Myocyte (in vitro differentiated cells): ENCODE measurements around the gene KDM3A. TPM values are rescaled to one million over a fixed set of nuclear protein-coding genes. Genes with fewer than 3 reads are reported as not detected.
A peak's percentile ranks its signal among the peaks of the same experiment; 100 is the strongest.

Experiments
- DNase-seq: peaks from one replicate; pipeline ENCODE4 v3.0.0-alpha.2; 2012; ENCODE audit warnings: low read depth
- polyA plus RNA-seq: library from polyadenylated mRNA; unstranded; fragments of >200 nt; gene quantifications from one replicate; pipeline ENCODE4 v1.2.1, GENCODE V29; 2012; ENCODE audit warnings: missing spikeins
- total RNA-seq: library from RNA; depleted of rRNA; stranded (reverse); fragments of >200 nt; gene quantifications from 2 replicates; pipeline ENCODE4 v1.2.3, GENCODE V29; 2014

The KDM3A gene, protein sequence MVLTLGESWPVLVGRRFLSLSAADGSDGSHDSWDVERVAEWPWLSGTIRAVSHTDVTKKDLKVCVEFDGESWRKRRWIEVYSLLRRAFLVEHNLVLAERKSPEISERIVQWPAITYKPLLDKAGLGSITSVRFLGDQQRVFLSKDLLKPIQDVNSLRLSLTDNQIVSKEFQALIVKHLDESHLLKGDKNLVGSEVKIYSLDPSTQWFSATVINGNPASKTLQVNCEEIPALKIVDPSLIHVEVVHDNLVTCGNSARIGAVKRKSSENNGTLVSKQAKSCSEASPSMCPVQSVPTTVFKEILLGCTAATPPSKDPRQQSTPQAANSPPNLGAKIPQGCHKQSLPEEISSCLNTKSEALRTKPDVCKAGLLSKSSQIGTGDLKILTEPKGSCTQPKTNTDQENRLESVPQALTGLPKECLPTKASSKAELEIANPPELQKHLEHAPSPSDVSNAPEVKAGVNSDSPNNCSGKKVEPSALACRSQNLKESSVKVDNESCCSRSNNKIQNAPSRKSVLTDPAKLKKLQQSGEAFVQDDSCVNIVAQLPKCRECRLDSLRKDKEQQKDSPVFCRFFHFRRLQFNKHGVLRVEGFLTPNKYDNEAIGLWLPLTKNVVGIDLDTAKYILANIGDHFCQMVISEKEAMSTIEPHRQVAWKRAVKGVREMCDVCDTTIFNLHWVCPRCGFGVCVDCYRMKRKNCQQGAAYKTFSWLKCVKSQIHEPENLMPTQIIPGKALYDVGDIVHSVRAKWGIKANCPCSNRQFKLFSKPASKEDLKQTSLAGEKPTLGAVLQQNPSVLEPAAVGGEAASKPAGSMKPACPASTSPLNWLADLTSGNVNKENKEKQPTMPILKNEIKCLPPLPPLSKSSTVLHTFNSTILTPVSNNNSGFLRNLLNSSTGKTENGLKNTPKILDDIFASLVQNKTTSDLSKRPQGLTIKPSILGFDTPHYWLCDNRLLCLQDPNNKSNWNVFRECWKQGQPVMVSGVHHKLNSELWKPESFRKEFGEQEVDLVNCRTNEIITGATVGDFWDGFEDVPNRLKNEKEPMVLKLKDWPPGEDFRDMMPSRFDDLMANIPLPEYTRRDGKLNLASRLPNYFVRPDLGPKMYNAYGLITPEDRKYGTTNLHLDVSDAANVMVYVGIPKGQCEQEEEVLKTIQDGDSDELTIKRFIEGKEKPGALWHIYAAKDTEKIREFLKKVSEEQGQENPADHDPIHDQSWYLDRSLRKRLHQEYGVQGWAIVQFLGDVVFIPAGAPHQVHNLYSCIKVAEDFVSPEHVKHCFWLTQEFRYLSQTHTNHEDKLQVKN (N-terminal part only)
- 25.2 and 26.1 TPM in 2 replicates for total RNA-seq
- 18.2 TPM for polyA plus RNA-seq

DNA sequence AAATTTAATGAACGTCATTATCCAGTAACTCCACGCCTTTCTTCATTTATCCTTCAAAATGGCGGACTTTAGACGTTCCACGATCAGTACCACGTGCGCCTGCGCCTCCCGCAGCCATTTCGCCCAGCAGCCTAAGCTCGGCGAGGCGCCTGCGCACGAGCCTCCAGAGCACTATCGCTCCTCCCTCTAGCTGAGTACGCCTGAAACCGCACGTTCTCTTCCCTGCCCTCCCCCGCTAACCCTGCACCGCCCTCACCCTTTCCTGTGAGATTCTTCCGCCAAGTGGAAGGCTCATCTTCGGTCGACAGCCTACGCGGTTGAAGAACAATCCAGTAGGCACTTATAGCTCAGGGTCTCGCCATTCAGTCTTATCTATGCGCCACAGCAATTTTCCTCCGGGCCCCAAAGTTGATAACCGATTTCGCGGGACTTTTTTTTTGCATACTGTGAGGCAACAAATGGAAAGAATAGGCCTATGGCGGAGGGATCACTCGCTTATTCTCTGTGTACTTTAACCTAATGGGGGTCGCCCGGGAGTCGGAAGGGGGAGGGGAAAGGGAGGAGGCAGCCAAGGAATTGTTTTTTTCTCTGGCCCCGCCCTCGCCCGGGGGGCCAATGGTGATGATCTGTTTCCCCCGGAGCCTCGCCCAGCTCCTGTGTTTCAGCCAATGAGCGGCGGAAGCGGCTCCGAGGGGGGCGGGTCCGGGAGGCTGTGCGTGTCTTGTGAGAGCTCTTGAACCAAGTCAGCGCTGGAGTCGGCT lies at the start of gene KDM3A:
TSS of gene KDM3A (plus strand) at position 741 of the 761 bp plus-strand sequence. CDS start 677 bp downstream, outside the sequence.
- peak; percentile 100 for DNase-seq

DNA sequence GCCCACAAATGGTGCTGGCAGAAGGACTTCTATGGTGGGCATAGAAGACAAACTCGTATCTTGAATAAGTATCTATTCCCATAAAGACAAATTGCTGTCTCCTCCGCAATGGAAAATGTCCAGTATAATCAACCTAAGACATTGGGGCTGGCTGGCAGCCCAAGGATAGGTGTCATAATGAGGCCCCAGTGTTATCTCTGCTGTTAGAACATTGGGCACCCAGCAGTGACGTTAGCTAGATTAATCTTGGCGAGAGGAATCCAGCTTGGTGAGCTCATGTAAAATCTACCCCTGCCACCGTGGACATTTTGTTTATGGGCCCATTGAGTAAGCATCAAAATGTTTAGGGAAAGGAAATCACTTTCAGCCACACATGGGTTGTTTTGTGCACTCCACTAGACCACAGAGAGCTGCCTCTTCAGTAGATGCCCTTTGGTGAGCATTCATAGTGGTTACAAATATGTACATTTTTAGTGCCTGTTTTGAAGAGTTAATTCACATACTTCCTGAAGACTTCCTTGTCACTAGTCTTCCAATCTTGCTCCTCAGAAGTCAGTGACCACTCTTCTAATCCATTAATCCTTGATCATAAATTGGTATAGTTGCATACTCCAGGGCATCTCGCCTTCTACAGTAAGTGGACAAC lies 48.2 kb upstream of the KDM3A start:
- DNase-seq, result no peak

DNA sequence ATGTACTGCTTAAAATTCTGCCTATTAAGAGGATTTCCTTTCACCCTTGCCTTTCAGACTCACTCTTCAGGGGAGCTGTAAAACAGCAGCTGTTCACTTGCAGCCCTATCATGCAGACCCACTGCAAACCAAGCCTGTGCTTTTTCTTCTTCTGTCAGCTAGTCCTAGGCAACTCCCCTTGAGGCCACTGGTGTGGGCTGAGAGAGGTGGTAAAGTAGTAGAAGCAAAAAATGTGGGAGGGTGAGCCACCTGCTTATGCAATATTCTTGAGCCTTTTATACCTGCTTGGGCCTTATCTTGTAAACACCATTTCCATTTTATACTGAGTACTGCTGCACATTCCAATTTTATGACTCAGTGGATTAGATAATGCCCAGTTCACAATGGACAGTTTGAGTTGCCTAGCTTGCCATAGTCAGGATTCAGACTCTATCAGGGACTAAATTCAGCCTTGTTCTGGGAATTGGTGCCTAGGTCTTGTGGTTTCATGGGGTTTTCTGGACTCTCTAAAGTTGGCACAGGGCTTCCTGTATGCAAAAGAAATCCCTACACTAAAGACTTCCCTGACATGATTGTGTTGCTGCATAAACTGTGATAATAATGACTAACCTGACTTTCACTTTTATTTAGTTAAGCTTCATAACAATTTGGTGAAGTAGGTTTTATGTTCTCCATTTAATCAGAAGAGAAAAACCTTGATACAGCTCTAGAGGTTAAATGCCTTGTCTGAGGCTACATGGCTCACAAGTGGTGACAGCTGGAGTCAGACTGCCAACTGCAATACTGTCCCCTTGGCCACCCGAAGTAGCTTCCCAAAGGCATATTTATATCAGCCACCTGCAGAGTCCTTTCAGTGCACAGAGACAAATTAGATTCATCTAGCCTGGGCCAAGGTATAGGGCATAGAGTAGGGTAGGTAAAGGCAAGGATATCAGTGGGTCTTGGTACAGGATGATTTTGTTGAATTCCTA lies 47.4 kb upstream of the KDM3A start:
- peak; percentile 85 for DNase-seq

DNA sequence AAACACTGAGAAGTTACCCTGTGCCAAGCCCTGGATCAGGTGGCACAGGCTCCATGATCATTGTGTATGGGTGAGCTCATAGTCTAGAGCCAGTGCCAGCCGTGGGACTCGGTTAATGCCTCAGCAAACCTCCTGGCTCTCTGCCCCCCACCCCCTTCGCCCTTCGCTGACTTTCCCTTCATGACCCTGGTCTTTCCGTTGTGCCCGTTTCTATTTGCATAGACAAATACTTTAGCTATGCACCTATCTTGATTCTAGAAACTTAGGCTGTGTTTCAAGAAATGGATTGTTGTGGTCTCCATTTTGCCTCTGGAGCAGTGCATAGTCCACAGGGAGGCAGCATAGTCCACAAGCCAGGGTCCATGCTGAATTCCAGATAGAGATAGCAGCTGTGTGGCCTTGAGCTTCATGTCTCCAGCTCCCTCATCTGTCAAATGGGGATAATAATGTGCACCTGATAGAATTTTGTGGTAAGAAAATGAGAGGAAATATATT lies 44.8 kb upstream of the KDM3A start:
- DNase-seq, result peak; percentile 85

DNA sequence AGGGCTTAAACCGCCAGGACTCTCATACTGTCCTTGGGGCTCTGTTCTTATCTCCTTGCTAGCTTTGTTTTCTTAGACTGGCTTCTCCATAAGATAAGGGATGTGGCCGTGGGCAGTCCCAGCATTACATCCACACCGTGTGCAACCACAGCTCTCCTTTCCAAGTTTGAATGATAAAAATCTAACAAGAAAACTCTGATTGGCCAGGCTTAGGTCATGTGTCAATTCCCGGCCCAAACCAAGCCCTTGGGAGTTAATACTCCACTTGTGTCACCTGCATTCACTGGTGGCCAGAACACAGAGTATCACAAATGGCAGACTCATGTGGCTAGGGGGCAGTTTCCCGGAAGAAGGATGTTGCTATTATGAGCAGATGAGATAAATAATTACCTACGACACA lies 43.2 kb upstream of the KDM3A start:
- peak; percentile 85 for DNase-seq

DNA sequence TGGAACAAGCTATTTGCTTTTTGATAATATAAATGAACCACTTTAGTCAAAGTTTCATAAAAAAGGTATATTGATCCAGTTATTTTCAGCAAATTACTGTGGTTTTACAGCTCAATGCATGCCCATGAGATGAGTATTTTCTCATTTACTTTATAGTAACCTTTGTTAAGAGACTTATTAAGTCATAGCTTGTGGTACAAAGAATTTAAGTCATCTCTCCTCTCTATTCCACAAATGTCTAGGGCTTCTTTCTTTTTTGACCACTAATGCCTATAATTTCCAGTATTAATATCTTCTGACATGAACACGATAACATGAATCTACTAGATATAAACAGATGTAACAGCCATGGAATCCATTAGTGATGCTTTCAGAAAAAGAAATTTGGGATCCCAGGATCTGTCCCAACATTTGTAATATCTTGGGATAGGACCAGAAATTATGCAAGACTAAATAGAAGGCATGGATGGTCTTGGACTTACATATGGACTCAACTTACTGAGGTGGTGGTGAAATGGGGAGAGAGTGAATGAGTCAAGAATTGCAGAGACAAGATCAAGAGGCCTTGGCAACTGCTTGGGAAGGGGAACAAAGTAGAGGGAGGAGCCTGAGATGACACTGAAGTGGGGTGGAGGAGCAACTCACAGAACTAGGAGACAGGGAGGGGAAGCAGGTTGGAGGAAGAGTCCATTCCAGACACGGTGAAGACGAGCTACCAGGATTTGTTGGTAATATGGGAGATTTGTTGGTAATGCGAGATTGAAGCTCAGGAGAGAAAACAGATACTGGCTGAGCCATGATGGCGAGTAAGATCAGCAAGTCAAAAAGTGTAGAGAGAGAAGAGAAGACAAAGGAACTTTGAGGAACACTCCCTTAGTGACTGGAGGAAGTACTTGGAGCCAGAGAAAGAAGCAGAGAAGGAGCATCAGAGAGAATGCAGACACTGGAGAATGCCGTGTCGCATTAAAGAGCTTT lies 42.4 kb upstream of the KDM3A start:
- DNase-seq, result peak; percentile 40

DNA sequence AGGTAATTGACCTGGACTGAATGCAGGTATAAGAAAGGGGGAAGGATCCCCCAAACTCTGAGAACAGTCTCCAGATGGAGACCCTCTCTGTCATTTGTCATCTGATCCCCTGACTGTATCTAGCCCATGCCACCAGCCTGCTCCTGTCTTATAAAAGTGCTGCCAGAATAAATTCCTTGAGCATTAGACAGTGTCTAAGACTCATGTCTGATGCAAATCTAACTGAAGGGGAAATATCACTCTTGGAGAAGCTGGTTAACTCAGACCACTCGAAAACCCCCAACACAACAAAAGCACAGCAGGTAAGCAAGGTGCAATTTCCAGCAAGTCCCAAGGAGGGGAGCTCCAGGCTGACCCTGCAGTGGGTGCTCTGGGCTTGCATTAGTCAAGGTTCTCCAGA lies 40.9 kb upstream of the KDM3A start:
- DNase-seq, result peak; percentile 29

DNA sequence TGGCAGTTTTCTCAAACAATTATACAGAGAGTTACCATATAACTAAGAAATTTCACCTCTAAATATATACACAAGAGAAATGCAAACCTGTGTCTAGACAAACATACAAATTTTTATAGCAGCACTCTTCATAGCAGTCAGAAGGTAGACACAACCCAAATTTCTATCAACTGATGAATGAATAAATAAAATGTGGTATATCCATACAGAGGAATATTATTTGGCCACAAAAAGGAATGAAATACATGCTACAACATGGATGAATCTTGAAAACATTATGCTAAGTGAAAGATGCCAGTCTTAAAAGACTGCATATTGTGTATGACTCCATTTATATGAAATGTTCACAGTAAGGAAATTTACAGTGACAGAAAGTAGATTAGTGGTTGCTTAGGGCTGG lies 30.6 kb upstream of the KDM3A start:
- no peak for DNase-seq

DNA sequence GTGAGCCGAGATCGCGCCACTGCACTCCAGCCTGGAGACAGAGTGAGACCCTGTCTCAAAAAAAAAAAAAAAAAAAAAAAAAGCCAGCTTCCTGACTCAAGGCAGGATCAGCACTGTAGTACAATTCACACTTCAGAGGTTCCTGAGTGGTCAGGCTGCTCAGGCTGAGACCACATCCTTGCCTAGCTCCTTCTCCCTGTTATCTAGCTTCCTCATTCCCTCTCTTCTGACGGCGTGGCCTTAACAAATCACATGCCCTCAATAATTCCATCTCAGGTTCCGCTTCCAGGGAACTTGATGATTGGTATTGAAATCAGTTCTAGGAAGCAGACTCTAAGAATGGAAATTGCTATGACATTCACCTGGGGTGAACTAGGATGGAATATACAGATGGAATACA lies 29.8 kb upstream of the KDM3A start:
- no peak for DNase-seq

DNA sequence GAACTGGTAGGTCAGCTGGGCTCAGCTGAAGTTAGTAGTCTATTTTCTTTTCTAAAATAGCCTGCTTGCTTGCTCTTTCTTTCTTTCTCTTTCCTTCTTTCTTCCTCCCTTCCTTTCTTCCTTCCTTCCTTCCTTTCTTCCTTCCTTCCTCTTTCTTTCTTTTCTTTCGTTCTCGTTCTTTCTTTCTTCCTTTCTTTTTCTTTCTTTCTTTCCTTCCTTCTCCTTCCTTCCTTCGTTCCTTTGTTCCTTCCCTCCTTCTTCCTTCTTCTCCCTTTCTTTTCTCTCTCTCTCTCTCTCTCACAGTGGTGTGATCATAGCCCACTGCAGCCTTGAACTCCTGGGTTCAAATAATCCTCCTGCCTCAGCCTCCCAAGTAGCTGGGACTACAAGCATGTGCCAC lies 29.2 kb upstream of the KDM3A start:
- DNase-seq, result no peak

DNA sequence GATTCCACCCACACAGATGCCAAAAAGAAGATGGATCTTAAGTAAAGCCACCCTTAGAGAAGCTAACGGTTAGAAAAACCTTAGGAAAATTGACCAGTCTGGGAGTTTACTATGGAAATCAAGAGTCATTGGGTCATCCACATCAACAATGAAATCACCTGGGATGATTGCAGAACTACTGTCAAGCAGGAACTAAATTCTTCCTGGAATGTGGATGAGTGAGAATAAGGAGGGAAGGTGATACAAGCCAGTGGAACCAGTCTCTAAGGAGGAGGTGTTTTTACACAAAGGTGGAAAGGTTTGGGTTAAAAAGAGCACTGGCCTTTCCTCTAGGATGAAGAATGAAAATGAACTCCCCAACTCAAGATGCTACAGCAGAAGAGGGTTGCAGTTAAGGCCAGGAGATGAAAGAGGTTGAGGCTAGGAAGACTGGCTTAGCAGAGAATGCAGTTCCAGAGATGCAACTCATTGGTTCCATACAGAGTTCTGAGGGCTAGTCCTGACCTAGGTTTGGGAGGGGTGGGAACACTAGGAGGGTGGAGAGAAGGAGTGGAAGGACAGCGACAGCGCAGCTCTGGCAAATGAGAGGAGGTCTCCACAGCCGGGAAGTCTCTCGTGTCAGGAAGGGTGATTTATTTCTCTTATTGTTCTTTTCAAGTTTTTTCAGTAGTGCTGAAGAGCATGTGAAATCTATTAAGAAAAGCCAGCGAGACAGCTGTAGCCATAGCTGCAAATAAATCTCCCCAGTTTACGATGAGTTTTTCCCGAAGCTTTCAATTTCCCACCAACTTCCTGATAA lies 27.7 kb upstream of the KDM3A start:
- peak; percentile 59 for DNase-seq

DNA sequence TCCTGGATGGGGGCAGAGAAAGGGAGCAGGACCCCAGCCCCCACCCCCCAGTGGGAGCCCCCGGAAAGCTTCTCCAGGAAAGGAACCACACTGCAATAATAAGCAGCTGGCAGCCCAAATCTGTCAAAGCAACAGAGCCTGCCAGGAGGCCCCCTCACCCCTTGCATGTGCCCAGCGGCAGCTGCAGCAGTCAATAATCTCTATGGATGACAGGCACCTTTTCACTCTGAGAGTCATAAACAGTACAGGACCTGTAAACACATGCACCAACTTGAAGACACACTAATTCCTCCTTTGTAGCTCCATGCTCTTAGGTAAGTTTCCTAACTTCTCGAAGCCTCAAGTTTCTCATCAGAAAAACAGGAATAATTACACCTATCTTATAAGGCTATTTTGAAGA lies 26.2 kb upstream of the KDM3A start:
- peak; percentile 84 for DNase-seq

DNA sequence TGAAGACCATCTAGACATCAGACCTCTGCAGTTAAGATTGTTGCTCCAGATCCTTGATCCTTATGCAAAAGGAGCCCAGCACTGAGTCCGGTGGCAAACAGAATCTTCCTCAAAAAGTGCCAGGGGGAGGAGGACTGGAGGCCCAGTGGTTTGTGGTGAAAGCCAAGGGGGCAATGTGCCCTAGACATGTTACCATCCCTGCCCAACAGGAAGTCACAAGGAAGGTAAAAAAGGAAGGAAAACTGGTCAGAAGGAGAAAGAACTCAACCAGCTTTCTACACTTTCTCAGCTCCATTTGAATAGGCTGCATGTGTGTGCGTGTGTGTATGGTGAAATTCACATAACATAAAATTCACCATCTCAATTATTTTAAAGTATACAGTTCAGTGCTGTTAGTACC lies 25.0 kb upstream of the KDM3A start:
- no peak for DNase-seq

DNA sequence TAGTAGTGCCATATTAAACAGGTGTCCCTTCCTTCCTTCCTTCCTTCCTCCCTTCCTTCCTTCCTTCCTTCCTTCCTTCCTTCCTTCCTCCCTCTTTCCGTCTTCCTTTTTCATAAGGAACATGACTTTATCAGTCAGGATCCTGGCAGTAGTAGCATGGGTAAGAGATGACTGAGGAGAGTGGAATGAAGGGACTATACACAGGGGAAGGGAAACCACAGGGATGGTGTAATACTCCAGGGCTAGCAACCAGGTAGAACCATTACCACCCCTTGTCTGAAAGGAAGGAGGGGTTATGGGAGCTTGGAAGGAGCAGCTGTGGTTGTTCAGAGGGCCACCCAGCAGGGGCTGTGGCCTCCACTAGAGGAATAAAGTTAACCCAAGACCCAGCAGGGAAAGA lies 23.2 kb upstream of the KDM3A start:
- DNase-seq, result peak; percentile 68

DNA sequence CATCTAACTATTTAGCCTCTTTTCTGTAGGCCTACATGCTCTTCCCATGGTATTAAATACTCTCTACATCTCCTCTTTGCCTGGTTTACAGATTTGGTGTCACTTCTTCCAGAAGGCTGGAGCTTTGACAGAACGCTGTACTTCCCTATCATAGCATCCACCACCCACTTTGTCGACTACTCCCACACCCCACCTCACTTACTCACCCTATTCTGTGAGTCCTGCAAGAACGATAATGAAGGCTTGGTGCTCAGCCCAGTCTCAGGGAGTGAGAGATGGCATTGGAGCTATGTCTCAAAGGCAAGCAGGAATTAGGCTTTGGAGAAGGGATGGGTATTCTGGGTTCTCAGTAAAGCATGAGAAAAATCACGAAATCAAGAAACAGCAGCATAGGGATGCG lies 20.3 kb upstream of the KDM3A start:
- no peak for DNase-seq

DNA sequence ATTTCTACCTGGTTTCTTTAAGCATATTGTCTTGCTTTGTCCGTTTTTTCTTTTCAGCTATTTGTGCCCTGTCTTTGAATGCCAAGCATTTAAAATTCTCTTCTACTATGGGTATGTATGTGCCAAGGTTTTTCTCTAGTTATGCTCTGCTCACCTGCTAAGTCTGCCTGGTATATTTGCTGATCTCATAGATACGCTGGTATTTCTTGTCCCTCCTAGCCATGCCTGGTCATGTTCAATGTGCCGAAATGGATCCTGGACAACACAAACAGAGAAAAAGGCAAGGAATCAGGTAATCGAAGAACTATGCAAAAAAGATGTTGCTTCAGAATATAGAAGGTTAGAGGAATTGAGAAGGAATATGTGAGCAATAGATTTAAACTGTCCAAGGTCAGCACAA lies 14.9 kb upstream of the KDM3A start:
- DNase-seq, result no peak

DNA sequence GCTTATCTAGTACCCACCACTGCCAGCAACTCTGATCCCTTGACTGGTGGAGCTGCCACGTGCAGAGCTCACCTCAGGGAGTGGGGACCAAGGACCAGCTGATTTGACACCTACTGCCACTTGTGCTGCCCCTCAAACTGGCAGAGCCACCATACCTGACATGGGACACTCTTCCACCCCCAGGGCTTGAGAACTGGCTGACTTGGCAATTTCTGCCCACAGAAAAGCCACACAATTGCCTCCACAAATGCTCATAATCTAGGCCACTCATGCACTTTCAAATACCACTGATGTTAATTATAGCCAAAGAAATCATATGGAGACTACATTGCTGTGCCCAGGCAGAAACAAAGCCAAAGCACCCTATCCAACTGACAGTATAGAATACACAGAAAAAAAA lies 11.8 kb upstream of the KDM3A start:
- DNase-seq, result no peak
